Measurements from ENCODE around the gene KLHL35.

Gene KLHL35

GRCh38 chr11:75376175-75376574 lies 56.8 kb downstream of the KLHL35 start:
- H3K9ac ChIP-seq (ENCODE audit: low read depth in 1 of 2, low read length in 2 of 2): no peak overlapping the region
- H3K36me3 ChIP-seq (ENCODE audit: control insufficient read depth in 1 of 2, insufficient read depth in 2 of 2, low read length in 2 of 2): no peaks in the 10 kb centered on the region
- peaks cover 27 to 28% of the 10 kb centered on the region in 2 donors for H3K4me1 ChIP-seq (ENCODE audit: control insufficient read depth in 1 of 2, insufficient read depth in 2 of 2, low read length in 2 of 2)
- no peak overlapping the region for H3K27ac ChIP-seq (ENCODE audit: low read depth, low read length)
- no peaks in the 10 kb centered on the region for H3K27me3 ChIP-seq (ENCODE audit: control insufficient read depth in 1 of 2, insufficient read depth in 2 of 2, low read length in 2 of 2)
- H3K9me3 ChIP-seq (ENCODE audit: control insufficient read depth in 1 of 2, low read length in 2 of 2): no peaks in the 10 kb centered on the region
- no peak overlapping the region for H3K4me3 ChIP-seq (ENCODE audit: low read depth in 1 of 2, low read length in 2 of 2)

GRCh38 chr11:75375626-75376025 lies 57.4 kb downstream of the KLHL35 start:
- no peak overlapping the region for H3K9ac ChIP-seq (ENCODE audit: low read depth in 1 of 2, low read length in 2 of 2)
- H3K27me3 ChIP-seq (ENCODE audit: control insufficient read depth in 1 of 2, insufficient read depth in 2 of 2, low read length in 2 of 2): no peaks in the 10 kb centered on the region
- H3K36me3 ChIP-seq (ENCODE audit: control insufficient read depth in 1 of 2, insufficient read depth in 2 of 2, low read length in 2 of 2): no peaks in the 10 kb centered on the region
- H3K4me1 ChIP-seq (ENCODE audit: control insufficient read depth in 1 of 2, insufficient read depth in 2 of 2, low read length in 2 of 2): peaks cover 22% of the 10 kb centered on the region in 2 donors
- H3K4me3 ChIP-seq (ENCODE audit: low read depth in 1 of 2, low read length in 2 of 2): no peak overlapping the region
- H3K27ac ChIP-seq (ENCODE audit: low read depth, low read length): no peak overlapping the region
- H3K9me3 ChIP-seq (ENCODE audit: control insufficient read depth in 1 of 2, low read length in 2 of 2): no peaks in the 10 kb centered on the region

GRCh38 chr11:75374646-75375045 lies 58.4 kb downstream of the KLHL35 start:
- Histone ChIP-seq H3K4me1 (ENCODE audit: control insufficient read depth in 1 of 2, insufficient read depth in 2 of 2, low read length in 2 of 2) (peaks cover 14 to 20% of the 10 kb centered on the region in 2 donors), H3K27ac (ENCODE audit: low read depth, low read length) (no peak overlapping the region), H3K9me3 (ENCODE audit: control insufficient read depth in 1 of 2, low read length in 2 of 2) (no peaks in the 10 kb centered on the region), H3K27me3 (ENCODE audit: control insufficient read depth in 1 of 2, insufficient read depth in 2 of 2, low read length in 2 of 2) (no peaks in the 10 kb centered on the region), H3K36me3 (ENCODE audit: control insufficient read depth in 1 of 2, insufficient read depth in 2 of 2, low read length in 2 of 2) (no peaks in the 10 kb centered on the region), H3K4me3 (ENCODE audit: low read depth in 1 of 2, low read length in 2 of 2) (no peak overlapping the region), H3K9ac (ENCODE audit: low read depth in 1 of 2, low read length in 2 of 2) (no peak overlapping the region)

GRCh38 chr11:75373201-75373600 lies 59.8 kb downstream of the KLHL35 start:
- Histone ChIP-seq H3K4me1 (ENCODE audit: control insufficient read depth in 1 of 2, insufficient read depth in 2 of 2, low read length in 2 of 2) (peaks cover 14 to 24% of the 10 kb centered on the region in 2 donors), H3K36me3 (ENCODE audit: control insufficient read depth in 1 of 2, insufficient read depth in 2 of 2, low read length in 2 of 2) (no peaks in the 10 kb centered on the region), H3K27me3 (ENCODE audit: control insufficient read depth in 1 of 2, insufficient read depth in 2 of 2, low read length in 2 of 2) (no peaks in the 10 kb centered on the region), H3K4me3 (ENCODE audit: low read depth in 1 of 2, low read length in 2 of 2) (no peak overlapping the region), H3K27ac (ENCODE audit: low read depth, low read length) (no peak overlapping the region), H3K9me3 (ENCODE audit: control insufficient read depth in 1 of 2, low read length in 2 of 2) (no peaks in the 10 kb centered on the region), H3K9ac (ENCODE audit: low read depth in 1 of 2, low read length in 2 of 2) (no peak overlapping the region)

Measured in duodenal mucosa (tissue), 2 donors.